K562 (cell line): ENCODE data around the gene GRIP1.

Source experiments
- CEBPG ChIP-seq, 3 experiments: fragments of 200-800 bp in 1 of 3; sonication (Bioruptor generic) in 1 of 3; sonication (generic) in 1 of 3; formaldehyde crosslinking in 1 of 3; IDR thresholded peaks in 2 of 3; conservative IDR thresholded peaks in 1 of 3; 2 replicates each; pipeline versions ENCODE4 v1.6.1 to v1.8.0; 2016 to 2022; ENCODE audit warnings: missing compliant biosample characterization in 2 of 3, missing genetic modification characterization in 2 of 3, mild to moderate bottlenecking in 1 of 3, missing genetic modification reagents in 1 of 3
- RFX5 ChIP-seq: IDR thresholded peaks from 2 replicates; pipeline ENCODE4 v1.6.1; 2011; ENCODE audit warnings: low read depth, mild to moderate bottlenecking, improper control_type of control experiment, low read length

DNA sequence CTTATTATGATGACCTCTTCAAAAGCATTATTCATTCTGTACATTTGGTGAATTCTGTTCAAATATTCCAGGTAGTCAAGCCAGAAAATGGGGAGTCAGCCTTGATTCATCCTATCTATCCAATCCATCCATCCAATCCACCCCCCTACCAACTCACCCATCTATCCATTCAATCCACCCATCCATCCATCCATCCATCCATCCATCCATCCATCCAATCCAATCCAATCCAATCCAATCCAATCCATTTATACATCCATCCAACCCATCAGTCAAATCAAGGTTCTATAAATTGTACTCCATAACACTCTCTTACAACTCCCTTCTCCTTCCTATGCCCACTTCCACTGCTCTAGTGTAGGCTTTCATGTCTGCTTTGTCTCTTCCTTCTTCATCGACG is 35.8 kb upstream of the GRIP1 start:
- TF ChIP-seq RFX5, result no peak
- TF ChIP-seq CEBPG (CRISPR knock-in tag; IDR thresholded peaks at IDR 0.05), result no peak
- no peak for TF ChIP-seq CEBPG (tag; conservative IDR thresholded peaks at IDR 0.05 in 1 of 2, IDR thresholded peaks at IDR 0.05 in 1 of 2)
